ENCODE results near the gene GRID1.

GRID1 gene

DNA sequence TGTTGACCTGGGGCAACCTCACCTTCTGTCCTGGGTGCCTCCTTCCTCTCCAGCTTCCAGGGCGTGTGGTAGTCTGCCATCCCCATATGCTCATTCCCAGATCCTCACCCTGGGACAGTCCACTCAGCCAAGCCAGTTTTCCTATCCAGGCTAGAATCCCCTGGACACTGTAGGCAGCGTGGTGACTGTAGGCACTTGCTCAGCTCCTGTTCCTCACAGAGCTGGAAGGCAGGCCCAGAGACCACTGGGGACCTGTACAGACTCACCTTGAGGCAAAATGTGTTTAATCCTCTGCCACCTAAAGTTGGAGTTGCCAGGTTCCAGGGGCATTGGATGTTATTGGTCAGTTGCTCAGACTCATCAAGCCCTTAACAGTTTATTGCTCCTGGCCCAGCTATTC is 2.4 kb upstream of the GRID1 start:
- DNase-seq (ENCODE audit: low spot score), result no peak

DNA sequence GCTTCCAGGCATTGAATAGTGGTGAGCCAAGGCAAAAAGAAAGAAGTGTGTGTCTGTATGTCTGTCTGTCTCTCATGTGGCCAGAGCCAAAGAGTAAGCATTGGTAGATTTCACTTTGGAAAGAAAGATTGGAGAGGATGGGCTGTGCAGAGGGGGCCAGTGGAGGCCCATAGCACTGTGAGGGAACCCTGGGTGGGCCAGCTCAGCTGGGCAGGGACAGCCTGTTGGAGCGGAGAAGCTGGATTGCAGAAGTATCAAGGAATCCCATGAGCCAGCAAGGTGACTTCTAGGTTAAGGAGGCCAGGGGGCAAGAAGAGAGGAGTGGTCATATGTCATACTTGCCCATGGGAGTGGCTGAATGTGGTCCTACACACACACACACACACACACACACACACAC is 1.5 kb upstream of the GRID1 start:
- DNase-seq (ENCODE audit: low spot score), result no peak

DNA sequence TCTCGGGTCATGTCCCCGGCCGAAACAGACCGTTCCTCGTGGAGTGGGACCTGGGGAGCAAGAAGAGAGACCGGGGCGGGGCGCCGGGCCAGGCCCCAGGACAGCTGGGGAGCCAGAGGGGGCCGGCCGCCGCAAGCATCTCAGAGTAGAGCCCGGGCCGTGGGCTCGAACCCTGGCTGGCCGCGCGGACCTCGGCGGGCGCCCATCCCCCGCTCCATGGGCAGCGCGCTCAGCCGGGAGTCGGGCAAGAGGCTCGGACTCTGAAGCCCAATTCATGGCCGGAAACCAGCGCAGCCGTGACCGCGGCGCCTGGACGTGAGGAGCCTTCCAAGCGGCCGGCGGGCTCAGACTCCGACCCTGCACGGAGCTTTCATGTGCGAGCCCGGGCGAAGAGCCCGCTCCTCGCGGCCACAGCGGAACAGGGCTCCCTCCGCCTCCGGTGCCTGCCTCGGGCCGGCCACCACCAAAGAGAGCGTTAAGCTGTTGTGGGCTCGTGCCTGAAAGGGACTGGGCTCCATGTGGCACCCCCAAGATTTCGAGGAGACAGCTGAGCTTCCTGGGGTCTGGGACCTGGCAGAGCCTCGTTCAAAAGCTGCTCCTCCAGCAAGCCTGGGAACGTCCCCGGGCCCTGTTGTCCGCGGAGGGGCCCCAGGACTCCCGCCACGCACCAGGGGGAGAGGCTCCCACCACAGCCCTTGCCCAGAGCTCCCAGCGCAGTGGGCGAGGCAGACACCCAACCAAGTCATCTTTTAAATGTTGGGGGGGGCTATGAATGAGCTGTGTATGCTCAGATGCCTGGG is 757 bp upstream of the GRID1 start:
- DNase-seq (ENCODE audit: low spot score), result no peak

DNA sequence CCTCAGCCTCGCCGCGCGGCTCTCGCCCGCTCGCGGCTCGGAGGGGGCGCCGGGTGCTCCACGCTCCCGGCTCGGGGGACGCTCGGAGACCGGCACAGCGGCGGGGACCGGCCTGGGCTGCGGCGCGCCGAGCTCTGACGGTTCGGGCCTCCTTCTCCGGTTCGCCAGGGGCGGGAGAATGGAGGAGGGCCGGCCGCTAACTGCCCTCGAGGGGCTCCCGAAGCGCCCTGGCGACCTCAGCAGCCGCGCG is 232 bp upstream of the GRID1 start:
- DNase-seq (ENCODE audit: low spot score), result no peak

DNA sequence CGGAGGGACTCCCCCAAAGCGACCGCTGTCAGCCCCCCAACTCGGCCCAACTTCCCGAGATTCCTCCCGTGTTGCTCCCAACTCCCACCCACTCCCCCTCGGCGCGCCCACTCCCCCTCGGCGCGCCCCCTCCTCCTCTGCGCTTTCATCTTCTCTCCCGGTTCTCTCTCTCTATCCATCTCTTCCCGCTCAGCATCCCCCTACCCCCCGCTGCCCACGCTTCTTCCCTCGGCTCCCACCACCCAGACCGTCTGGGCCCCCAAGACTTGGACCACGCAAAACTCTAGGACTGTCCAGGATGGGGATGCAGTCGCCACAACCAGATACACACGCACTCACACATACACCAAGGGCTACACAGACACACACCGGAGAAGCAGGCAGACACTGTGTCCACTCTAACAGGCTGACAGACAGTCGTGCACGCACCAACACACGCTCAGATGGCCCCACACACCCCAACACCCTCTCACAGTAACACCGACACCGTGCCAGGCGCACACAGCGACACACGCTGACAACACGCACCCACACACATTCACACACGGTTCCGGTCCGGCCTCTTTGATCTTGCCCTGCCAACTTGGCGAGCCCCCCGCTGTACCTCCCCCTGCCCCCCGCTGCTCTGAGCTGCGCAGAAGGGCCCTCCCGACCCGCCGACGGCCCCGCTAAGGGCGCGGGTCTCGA is 1.1 kb downstream of the GRID1 start:
- no peak for DNase-seq (ENCODE audit: low spot score)

DNA sequence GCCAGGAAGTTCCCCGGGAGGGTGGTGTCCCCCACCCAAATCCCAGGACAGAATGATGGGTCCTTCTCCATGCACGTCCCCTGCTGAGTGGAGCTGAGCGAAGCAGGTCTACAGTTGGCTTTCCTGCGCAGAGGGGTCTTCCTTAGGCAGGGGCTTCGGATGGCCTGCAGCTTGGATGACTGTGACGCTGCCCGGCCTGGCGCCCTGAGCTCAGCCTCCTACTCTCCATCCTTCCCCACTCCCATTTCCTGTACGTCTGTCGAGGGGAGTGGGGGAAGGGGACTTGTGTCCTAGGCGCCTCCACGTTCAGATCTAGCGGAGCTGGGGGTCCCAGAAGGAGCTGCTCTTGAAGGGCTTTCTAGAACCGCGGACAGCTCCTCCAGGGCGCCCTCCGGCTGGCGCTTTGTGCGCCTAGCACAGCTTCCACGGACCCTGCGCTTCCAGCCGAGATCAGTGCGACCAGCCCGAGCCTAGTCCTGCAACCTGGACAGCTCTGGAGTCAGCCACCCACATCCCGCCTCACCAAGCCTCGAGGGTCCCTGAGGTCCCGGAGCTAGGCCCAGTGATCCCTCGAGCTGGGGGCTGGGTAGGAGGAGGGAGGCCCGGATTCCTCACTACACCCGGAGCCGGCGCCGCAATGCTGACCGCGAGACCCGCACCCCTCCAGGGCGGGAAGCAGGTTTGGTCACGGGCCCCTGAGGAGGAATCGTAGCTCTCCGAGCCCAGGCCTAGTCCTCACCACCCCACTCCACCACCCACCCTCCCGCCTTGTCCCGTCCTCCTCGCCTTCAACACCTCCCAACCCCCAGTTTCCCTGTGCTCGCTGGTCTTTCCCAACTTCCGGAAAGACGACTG is 1.9 kb downstream of the GRID1 start:
- no peak for DNase-seq (ENCODE audit: low spot score)

DNA sequence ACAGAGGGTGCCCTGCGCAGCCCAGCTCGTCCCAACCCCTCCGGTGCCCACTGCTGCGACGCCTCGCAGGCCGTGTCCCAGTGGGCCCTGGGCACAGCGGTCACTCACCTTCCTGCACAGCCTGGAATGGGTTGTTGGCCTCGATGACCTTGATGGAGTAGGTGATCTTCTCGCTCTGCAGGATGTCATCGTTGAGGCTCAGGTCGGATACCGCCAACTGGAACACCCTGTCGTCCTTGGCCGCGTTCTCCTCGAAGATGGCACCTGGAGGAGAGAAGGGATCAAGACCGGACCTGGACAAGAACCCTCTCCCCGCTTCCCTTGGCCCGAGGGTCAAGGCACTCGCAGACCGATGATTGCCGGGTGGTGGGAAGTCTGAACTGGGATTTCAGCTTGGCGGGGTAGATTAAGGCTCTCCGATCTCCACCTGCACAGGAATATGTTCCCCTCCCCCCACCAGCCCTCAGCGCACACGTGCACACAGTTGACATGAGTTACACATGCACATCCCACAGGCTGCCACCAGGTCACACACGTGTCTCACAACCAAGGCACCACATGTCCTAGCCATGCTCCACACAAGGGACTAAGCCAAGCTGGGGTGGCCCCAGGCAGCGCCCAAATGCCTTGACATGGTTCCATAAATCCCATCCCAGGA is 2.6 kb downstream of the GRID1 start:
- DNase-seq (ENCODE audit: low spot score), result no peak

DNA sequence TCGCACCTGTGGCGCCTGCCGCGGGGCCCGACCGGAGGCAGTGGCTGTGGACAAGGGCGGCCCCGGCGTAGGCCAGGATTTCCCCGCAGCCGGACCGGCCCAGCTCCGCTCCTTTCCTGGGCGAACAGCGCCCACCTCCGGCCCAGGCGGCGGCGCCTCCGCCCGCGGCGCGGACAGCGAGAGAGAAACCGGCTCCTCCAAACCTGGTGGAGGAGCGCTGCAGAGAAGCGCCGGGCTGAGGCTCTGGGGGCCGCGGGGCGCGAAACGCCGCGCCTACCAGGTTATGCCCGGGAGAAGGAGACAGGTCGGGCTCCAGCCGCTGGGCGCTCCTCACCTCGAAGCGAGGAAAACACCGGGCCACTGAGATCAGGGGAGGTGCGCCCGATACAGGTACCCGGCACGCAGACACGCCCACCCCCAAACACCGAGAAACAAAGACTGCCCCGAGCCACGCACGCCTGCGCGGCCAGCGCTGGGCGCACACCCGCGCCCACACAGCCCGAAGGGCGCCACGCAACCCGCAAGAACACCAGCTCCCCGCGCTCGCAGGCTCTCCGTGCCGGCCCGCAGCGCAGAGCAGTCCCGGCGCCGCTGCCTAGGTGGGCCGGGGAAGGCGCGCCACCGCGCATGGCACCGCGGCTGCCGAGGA is 3.3 kb downstream of the GRID1 start:
- no peak for DNase-seq (ENCODE audit: low spot score)

DNA sequence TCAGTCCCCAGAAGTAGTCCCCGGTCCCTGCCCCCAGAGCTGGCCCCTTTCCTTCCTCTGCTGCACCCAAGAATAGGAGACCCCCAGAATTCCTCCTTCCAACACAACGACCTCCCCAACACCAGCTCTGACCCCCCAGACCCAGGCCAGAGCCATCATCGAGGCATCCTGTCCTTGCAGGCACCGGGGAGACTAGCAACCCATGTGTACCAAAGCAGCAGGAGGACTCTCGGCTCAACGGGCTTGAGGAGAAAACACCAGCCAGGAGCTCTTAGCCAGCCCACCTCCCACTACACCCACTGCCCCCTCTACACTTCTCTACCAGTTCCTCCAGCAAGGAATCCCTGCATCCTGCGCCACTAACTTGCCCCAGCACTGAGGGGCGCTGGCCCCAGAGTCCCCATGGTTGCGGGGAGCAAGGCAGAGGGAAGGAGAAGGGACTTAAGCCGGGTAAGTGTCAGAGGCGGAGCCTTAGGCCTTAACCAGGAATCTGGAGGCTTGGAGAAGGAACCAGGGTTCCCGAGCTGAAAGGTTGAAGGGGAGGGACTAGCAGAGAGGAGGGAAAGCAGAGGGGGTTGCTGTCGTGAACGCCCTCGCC is 3.9 kb downstream of the GRID1 start:
- DNase-seq (ENCODE audit: low spot score), result no peak

DNA sequence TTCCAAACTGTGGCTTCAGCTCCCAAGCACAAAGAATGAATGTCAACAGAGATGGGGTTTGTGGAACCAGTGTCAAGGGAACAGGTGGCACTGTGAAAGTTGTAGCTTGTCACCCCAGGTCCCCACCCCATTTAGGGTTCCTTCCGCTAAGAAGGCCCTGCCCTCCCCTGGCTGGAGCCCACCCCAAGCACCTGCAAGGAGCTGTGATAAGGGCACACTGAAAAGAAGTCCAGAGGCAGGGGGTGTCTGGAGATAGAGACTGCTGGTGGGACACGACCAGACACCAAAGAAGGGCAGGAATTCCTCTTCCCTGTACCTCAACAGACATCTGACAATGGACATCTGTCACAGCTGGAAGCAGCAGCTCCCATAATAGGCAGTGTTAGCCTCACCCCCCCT is 4.5 kb downstream of the GRID1 start:
- DNase-seq (ENCODE audit: low spot score), result no peak

DNA sequence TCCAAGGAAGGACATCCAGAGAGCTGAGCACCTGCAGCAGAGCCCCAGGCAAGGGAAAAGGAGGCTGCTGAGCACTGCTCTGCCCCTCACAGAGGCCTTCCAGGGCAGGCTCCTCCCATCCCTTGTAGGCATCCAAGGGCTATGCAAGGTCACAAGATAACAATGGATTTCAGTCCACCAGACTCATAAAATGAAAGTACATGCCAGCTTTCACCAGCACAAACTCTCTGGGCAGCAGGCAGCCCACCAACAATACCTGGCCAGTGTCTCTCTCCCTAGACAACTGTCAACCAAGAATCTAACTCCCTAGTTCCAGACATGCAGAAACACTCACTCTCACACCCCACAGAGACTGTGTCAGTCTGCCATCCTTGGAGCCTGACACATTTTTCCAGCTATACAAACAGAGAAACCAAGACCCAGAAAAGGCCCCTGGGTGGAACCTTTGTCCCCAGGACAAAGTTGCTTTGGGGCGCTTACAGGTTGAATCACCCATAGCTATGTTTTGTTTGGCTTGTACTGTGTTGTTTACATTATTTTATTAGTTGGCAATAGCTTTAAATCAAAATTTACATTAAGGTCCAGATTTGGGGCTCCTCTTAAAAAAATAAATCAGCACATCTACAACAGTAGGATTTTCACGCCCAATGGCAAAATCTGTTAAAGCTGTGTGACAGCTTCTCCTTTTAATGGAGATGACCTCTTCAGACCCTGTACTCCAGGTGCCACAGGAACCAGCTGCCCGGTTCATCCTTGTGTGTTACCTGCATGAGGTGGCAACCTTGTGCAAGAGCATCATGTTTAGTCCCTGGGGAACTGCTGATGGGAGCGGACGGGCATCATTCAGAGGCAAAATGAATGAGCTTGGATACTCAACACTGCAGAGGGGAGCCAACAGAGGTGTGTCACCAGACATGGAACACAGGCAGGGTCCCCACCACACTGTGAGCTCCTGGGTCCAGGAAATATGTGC is 5.2 kb downstream of the GRID1 start:
- no peak for DNase-seq (ENCODE audit: low spot score)

DNA sequence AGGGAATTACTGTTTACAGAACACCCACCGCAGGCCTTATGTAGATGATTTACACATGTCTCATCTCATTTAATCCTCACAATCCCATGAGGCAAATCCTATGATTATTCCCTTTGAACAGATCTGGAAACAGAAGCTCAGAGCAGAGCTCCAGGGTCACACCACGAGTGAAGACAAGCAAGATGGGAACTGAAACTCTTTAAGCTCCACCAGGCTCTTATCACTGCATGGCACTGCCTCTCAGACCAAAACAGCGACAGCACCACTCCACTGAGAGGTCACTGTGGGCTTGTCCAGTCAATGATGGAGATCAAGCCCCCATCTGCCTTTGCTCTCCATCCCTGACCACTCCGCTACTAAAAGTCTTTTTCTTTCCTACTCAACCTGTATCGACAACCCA is 5.9 kb downstream of the GRID1 start:
- no peak for DNase-seq (ENCODE audit: low spot score)

DNA sequence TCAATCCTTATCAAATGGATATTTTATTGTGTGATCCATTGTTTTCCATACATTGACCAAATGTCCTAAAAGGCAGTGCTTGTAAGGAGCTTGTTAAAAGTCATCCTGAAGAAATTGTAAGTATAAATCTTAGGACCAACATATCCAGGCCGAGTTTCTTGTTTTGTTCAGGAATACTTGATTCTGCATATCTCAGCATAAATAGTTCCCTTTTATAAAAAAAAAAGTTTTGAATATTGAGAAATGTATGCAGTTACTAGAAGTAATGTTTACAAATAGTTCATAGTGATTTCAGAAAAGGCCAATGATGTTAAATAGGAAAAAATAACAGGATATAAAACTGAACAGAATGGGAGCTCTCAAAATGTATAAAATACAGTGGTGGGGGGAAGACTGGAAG is 6.6 kb downstream of the GRID1 start:
- DNase-seq (ENCODE audit: low spot score), result no peak

DNA sequence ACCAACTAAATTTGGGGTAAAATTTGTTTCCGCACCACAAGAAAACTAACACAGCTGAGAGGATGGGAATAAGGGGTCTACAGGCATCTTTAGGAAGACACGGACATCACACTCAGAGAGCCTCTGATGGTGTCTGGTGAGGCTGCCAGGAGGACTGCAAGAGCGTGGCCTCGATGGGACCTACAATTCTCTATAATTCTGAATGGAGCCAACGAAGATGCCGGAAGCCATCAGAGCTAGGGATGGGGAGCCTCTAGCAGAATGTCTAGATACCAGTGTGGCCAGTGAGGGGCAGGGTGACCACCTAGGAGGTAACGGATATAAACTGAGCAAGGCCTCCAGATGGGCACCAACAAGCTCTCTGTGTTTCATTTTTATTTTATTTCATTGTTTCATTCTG is 7.5 kb downstream of the GRID1 start:
- no peak for DNase-seq (ENCODE audit: low spot score)

DNA sequence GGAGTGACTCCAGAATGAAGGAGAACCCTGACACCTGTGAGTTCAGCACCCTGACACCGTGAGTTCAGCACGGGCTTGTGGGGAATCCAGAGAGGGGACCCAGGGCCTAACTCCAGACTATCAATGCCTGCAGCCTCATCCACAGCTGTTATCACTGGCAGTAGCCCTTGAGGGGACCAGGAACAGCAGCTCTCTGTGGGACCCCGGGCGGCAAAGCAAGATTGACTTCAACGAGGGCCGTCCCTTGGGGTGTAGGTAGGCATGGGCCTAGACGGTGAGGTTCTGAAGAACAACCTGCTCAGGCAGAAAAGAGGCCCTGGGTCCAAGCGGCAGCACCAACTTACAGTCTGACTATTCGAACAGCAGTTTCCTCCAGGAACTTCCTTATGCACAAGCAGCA is 8.9 kb downstream of the GRID1 start:
- no peak for DNase-seq (ENCODE audit: low spot score)

DNA sequence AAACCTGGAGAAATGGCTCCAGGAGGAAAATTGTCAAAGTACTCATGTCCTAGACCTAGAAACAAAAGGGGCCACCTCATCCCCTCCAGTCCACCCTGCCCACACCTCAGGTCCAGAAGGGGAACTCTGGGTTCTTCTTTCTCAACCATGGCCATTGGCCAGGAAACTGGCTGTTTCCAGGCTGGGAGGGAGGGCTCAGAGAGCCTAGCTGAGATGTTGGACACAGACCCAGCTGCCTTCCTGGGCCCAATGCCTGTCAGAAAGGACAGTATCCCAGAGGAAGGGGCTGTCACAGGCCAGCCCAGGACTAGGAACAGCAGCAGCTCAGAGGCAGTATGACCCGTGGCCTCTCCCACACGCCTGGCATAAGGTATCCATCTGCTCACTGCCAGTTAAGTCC is 9.6 kb downstream of the GRID1 start:
- no peak for DNase-seq (ENCODE audit: low spot score)

DNA sequence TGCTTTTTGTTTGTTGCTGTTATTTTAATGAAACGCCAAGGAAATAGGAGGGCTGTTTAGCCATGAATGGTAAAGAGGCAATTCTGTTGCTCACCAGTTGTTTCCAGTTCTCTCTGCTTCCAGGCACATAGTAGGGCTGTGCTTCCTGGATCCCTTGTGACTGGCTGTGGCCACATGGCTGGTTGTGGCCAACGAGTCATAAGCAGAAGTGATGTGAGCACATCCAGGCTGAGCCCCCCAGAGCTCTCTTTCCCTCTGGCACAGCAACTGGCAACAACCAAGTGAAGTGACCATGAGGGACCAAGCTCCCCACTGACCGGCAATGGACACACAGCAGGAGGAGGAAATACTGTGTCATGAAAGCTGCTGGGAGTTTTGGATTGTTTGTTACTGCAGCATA is 10.3 kb downstream of the GRID1 start:
- no peak for DNase-seq (ENCODE audit: low spot score)

DNA sequence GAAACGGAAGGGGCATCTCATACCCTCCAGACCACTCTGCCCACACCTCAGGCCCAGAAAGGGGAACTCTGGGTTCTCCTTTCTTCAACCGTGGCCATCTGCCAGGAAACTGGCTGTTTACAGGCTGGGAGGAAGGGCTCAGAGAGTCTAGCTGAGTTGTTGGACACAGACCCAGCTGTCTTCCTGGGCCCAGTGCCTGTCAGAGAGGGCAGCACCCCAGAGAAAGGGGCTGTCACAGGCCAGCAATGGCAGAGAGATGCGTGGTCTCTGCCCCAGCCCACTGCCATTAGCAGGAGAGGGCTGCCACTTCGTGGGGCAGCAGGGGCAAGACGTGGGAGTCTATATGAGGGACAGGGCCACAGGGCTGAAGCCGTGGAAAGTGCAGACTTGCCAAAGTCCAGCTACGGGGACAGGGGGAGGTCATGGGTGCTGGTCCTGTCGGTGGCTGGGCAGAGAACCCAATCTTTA is 11.0 kb downstream of the GRID1 start:
- no peak for DNase-seq (ENCODE audit: low spot score)

DNA sequence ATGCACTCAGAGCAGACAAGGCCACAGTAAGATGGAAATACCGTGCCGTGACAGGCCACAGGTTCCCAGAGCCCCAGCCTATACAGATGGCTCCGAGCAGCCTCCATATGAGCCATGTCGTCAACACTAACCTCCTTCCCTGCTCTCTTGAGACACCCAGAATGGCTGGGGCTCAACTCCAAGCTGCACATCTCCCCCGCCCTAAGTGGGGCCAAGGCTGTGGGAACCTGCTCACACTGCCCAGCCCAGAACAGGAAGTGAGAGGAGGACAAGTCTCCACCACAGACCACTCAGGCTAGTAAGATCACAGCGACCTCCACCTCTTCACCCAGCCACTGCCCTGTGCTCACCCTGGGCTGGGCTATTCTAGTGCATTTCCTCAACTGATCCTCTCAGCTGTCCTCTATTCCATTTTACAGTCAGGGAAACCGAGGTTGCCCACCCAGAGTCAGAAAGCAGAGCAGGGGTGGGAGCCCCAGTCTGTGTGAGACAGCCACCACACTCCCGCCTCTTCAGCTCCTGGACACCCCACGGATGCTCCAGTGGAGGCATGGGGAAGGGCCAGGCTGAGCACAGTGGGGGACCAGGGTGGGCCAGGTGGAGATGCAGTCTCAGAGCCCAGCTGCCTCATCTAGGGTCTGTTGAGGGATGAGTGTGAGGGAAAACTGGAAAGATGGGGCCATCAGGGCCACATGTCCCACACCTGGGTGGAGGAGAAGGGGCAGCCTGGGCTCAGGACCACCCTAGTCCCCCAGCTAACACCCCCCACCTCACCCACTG is 11.6 kb downstream of the GRID1 start:
- no peak for DNase-seq (ENCODE audit: low spot score)
